ENCODE data around the gene GNAS.

GNAS gene

GRCh38 chr20:58907320-58908137 is 55.0 kb downstream of the GNAS start:
- no peak overlapping the region for H3K9ac ChIP-seq (ENCODE audit: low read length)

DNA sequence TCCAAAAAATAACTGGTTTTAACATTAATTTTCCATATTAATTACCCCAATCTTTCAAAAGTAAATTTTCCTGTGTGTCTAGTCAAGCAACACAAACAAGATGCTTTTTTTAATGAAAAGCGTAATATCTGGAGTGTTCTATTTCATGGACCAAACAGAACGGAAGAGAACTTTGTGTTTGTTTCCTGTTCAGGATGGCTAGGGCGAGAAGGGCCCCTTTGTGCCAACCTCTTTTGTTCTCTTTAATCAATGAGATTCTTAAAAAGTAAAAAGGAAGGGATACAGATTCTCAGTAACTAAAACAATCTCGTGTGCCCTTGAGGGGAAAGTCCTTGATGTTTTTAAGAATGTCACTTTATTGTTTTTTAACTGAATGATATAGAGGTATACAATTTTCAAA is 55.7 kb downstream of the GNAS start:
- H3K9me3 ChIP-seq (ENCODE audit: control insufficient read depth, low read depth, low read length), result no peaks in the 10 kb centered on the region
- H3K4me1 ChIP-seq (ENCODE audit: control insufficient read depth, low read depth, low read length), result no peaks in the 10 kb centered on the region
- no peak overlapping the region for H3K27ac ChIP-seq (ENCODE audit: low read length)
- H3K36me3 ChIP-seq (ENCODE audit: control insufficient read depth, low read depth, low read length), result peaks cover 82% of the 10 kb centered on the region
- no peak overlapping the region for H3K9ac ChIP-seq (ENCODE audit: low read length)
- H3K27me3 ChIP-seq (ENCODE audit: control insufficient read depth, insufficient read depth, low read length), result no peaks in the 10 kb centered on the region
- no peak overlapping the region for H3K4me3 ChIP-seq (ENCODE audit: low read length)

More at GRCh38 chr20:58907320-58908137, 55.0 kb downstream of the GNAS start:
- Histone ChIP-seq H3K4me1 (ENCODE audit: control insufficient read depth, low read depth, low read length) (no peaks in the 10 kb centered on the region), H3K27me3 (ENCODE audit: control insufficient read depth, insufficient read depth, low read length) (no peaks in the 10 kb centered on the region), H3K4me3 (ENCODE audit: low read length) (no peak overlapping the region), H3K27ac (ENCODE audit: low read length) (no peak overlapping the region), H3K36me3 (ENCODE audit: control insufficient read depth, low read depth, low read length) (peaks cover 87% of the 10 kb centered on the region), H3K9me3 (ENCODE audit: control insufficient read depth, low read depth, low read length) (no peaks in the 10 kb centered on the region)

- Histone ChIP-seq H3K9ac (ENCODE audit: low read length) (no peak overlapping the region), H3K36me3 (ENCODE audit: control insufficient read depth, low read depth, low read length) (peaks cover 75% of the 10 kb centered on the region), H3K27ac (ENCODE audit: low read length) (no peak overlapping the region)
These were observed 56.4 kb downstream of the GNAS start for GRCh38 chr20:58908941-58909340.

DNA sequence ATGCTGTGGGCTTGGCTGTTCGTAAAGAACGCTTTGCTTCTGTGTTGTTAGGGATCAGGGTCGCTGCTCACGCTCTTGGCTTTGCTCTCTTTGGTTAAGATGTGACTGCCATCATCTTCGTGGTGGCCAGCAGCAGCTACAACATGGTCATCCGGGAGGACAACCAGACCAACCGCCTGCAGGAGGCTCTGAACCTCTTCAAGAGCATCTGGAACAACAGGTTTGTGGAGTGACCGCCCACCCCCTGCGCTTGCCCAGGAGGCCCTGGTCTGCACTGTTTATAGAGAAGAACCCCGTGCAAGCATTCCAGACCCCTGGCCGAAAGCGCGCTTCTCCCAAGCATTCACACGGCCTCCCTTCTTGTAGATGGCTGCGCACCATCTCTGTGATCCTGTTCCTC is 57.1 kb downstream of the GNAS start:
- H3K4me1 ChIP-seq (ENCODE audit: control insufficient read depth, low read depth, low read length), result no peaks in the 10 kb centered on the region
- no peak overlapping the region for H3K9ac ChIP-seq (ENCODE audit: low read length)
- no peak overlapping the region for H3K4me3 ChIP-seq (ENCODE audit: low read length)
- no peaks in the 10 kb centered on the region for H3K27me3 ChIP-seq (ENCODE audit: control insufficient read depth, insufficient read depth, low read length)
- peaks cover 69% of the 10 kb centered on the region for H3K36me3 ChIP-seq (ENCODE audit: control insufficient read depth, low read depth, low read length)
- no peak overlapping the region for H3K27ac ChIP-seq (ENCODE audit: low read length)
- no peaks in the 10 kb centered on the region for H3K9me3 ChIP-seq (ENCODE audit: control insufficient read depth, low read depth, low read length)

More at GRCh38 chr20:58908941-58909340, 56.4 kb downstream of the GNAS start:
- no peaks in the 10 kb centered on the region for H3K27me3 ChIP-seq (ENCODE audit: control insufficient read depth, insufficient read depth, low read length)
- no peaks in the 10 kb centered on the region for H3K9me3 ChIP-seq (ENCODE audit: control insufficient read depth, low read depth, low read length)
- no peak overlapping the region for H3K4me3 ChIP-seq (ENCODE audit: low read length)
- no peaks in the 10 kb centered on the region for H3K4me1 ChIP-seq (ENCODE audit: control insufficient read depth, low read depth, low read length)

DNA sequence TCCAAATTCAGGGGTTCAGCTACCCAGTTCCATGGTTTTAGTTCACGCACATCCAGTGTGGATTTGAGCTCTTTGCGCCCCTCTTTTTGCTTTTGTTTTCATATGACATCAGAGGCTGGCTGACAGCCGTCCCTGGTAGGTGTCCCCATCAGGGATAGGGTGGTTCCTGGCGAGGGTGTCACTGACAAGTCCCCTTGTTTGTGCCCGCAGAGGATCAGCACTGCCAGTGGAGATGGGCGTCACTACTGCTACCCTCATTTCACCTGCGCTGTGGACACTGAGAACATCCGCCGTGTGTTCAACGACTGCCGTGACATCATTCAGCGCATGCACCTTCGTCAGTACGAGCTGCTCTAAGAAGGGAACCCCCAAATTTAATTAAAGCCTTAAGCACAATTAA is 58.0 kb downstream of the GNAS start:
- Histone ChIP-seq H3K4me1 (ENCODE audit: control insufficient read depth, low read depth, low read length) (no peaks in the 10 kb centered on the region), H3K27ac (ENCODE audit: low read length) (no peak overlapping the region), H3K9me3 (ENCODE audit: control insufficient read depth, low read depth, low read length) (no peaks in the 10 kb centered on the region), H3K36me3 (ENCODE audit: control insufficient read depth, low read depth, low read length) (peaks cover 60% of the 10 kb centered on the region), H3K4me3 (ENCODE audit: low read length) (no peak overlapping the region), H3K27me3 (ENCODE audit: control insufficient read depth, insufficient read depth, low read length) (no peaks in the 10 kb centered on the region), H3K9ac (ENCODE audit: low read length) (no peak overlapping the region)

DNA sequence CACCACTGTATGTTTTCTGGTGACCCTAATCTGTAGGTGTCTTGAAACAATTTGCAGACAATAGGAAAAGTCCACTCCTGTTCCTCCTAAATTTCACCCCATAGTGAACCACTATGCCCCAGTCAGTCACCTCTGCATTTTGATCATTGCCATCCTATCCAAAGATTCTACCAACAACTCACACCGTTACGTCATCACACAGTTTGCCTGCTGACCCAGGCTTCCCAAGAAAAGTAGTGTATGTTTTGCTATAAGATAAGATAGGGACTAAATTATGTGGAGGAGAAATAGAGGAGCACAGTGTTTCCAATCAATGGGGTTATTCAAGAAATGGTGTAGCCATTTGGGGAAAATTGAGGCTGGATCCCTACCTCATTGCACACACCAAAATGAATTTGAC is 58.8 kb downstream of the GNAS start:
- Histone ChIP-seq H3K27ac (ENCODE audit: low read length) (no peak overlapping the region), H3K36me3 (ENCODE audit: control insufficient read depth, low read depth, low read length) (peaks cover 52% of the 10 kb centered on the region), H3K9me3 (ENCODE audit: control insufficient read depth, low read depth, low read length) (no peaks in the 10 kb centered on the region), H3K4me3 (ENCODE audit: low read length) (no peak overlapping the region), H3K27me3 (ENCODE audit: control insufficient read depth, insufficient read depth, low read length) (no peaks in the 10 kb centered on the region), H3K9ac (ENCODE audit: low read length) (no peak overlapping the region), H3K4me1 (ENCODE audit: control insufficient read depth, low read depth, low read length) (no peaks in the 10 kb centered on the region)

DNA sequence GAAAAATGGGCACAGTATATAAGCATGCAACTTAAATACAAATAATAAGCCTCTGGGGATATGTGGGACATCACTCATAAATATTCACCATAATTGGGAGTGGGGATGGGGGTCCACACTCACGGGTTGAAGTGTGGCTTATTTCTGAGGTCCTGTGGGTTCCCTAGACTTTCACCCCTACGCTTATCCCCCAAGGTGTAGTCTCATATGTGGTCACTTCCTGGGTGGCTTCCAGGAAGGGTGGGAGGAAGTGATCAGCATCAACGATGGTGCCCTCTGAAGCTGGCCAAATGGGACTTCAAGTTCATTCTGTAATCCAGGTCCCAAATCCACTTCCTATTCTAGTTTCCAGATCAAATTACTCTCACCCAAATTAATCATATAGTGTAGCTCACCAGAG is 59.5 kb downstream of the GNAS start:
- H3K4me3 ChIP-seq (ENCODE audit: low read length), result no peak overlapping the region
- H3K4me1 ChIP-seq (ENCODE audit: control insufficient read depth, low read depth, low read length), result no peaks in the 10 kb centered on the region
- no peaks in the 10 kb centered on the region for H3K27me3 ChIP-seq (ENCODE audit: control insufficient read depth, insufficient read depth, low read length)
- no peak overlapping the region for H3K9ac ChIP-seq (ENCODE audit: low read length)
- H3K9me3 ChIP-seq (ENCODE audit: control insufficient read depth, low read depth, low read length), result no peaks in the 10 kb centered on the region
- H3K36me3 ChIP-seq (ENCODE audit: control insufficient read depth, low read depth, low read length), result peaks cover 47% of the 10 kb centered on the region
- no peak overlapping the region for H3K27ac ChIP-seq (ENCODE audit: low read length)

- Histone ChIP-seq H3K4me1 (ENCODE audit: control insufficient read depth, low read depth, low read length) (no peaks in the 10 kb centered on the region), H3K36me3 (ENCODE audit: control insufficient read depth, low read depth, low read length) (peaks cover 36% of the 10 kb centered on the region), H3K4me3 (ENCODE audit: low read length) (no peak overlapping the region), H3K27me3 (ENCODE audit: control insufficient read depth, insufficient read depth, low read length) (no peaks in the 10 kb centered on the region), H3K9ac (ENCODE audit: low read length) (no peak overlapping the region), H3K9me3 (ENCODE audit: control insufficient read depth, low read depth, low read length) (no peaks in the 10 kb centered on the region), H3K27ac (ENCODE audit: low read length) (no peak overlapping the region)
These were observed 60.6 kb downstream of the GNAS start for GRCh38 chr20:58913079-58913478.

- Histone ChIP-seq H3K9me3 (ENCODE audit: control insufficient read depth, low read depth, low read length) (no peaks in the 10 kb centered on the region), H3K27me3 (ENCODE audit: control insufficient read depth, insufficient read depth, low read length) (no peaks in the 10 kb centered on the region), H3K9ac (ENCODE audit: low read length) (no peak overlapping the region), H3K4me1 (ENCODE audit: control insufficient read depth, low read depth, low read length) (no peaks in the 10 kb centered on the region), H3K4me3 (ENCODE audit: low read length) (no peak overlapping the region), H3K27ac (ENCODE audit: low read length) (no peak overlapping the region), H3K36me3 (ENCODE audit: control insufficient read depth, low read depth, low read length) (no peaks in the 10 kb centered on the region)
These were observed 66.1 kb downstream of the GNAS start for GRCh38 chr20:58918621-58919020.

DNA sequence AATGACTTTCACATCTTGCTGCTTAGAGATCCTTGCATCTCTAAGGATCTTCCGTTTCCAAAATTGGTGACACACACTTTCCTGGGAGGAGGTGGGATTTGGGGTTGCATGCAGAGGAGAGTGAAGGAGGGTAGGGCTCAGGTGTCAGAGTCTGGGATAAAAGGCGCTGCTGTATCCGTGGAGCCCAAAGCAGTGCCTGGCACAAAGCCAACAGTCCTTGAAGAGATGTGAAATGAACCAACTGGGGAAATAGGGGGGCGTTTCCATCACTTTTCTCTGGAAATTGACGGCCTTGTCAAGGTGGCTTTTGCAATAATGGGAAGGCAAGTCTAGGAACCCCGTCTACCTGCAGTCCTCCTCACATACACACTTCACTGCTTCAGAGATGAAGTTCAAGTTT is 69.0 kb downstream of the GNAS start:
- Histone ChIP-seq H3K36me3 (ENCODE audit: control insufficient read depth, low read depth, low read length) (no peaks in the 10 kb centered on the region), H3K27me3 (ENCODE audit: control insufficient read depth, insufficient read depth, low read length) (no peaks in the 10 kb centered on the region), H3K4me3 (ENCODE audit: low read length) (no peak overlapping the region), H3K9me3 (ENCODE audit: control insufficient read depth, low read depth, low read length) (no peaks in the 10 kb centered on the region), H3K9ac (ENCODE audit: low read length) (no peak overlapping the region), H3K27ac (ENCODE audit: low read length) (no peak overlapping the region), H3K4me1 (ENCODE audit: control insufficient read depth, low read depth, low read length) (no peaks in the 10 kb centered on the region)

- Histone ChIP-seq H3K4me1 (ENCODE audit: control insufficient read depth, low read depth, low read length) (no peaks in the 10 kb centered on the region), H3K4me3 (ENCODE audit: low read length) (no peak overlapping the region), H3K27ac (ENCODE audit: low read length) (no peak overlapping the region), H3K27me3 (ENCODE audit: control insufficient read depth, insufficient read depth, low read length) (no peaks in the 10 kb centered on the region), H3K36me3 (ENCODE audit: control insufficient read depth, low read depth, low read length) (no peaks in the 10 kb centered on the region), H3K9ac (ENCODE audit: low read length) (no peak overlapping the region), H3K9me3 (ENCODE audit: control insufficient read depth, low read depth, low read length) (no peaks in the 10 kb centered on the region)
These were observed 69.5 kb downstream of the GNAS start for GRCh38 chr20:58922036-58922435.

GRCh38 chr20:58923117-58923712 is 70.7 kb downstream of the GNAS start:
- H3K9me3 ChIP-seq (ENCODE audit: control insufficient read depth, low read depth, low read length), result no peaks in the 10 kb centered on the region
- no peaks in the 10 kb centered on the region for H3K27me3 ChIP-seq (ENCODE audit: control insufficient read depth, insufficient read depth, low read length)
- H3K9ac ChIP-seq (ENCODE audit: low read length), result no peak overlapping the region
- no peaks in the 10 kb centered on the region for H3K4me1 ChIP-seq (ENCODE audit: control insufficient read depth, low read depth, low read length)
- H3K36me3 ChIP-seq (ENCODE audit: control insufficient read depth, low read depth, low read length), result no peaks in the 10 kb centered on the region
- H3K27ac ChIP-seq (ENCODE audit: low read length), result no peak overlapping the region
- no peak overlapping the region for H3K4me3 ChIP-seq (ENCODE audit: low read length)
